Astrocyte of the spinal cord (primary cell): ENCODE measurements around the gene DSCAM.

Experiments used
- DNase-seq: peaks from one replicate; pipeline ENCODE4 v3.0.0; 2011; ENCODE audit warnings: low read depth, low spot score
- H3K4me3 ChIP-seq: 2 replicates; pipeline ENCODE4 v1.5.1; 2011; ENCODE audit warnings: low read depth, mild to moderate bottlenecking, low read length, moderate library complexity
- in situ Hi-C: cut with HindIII; loops from 2 replicates; pipeline ENCODE4 v1.10.0; 2017; ENCODE audit warnings: low sequenced_read_pairs
- TF ChIP-seq, protein P1 (sequence below): IDR thresholded peaks from 2 replicates; pipeline ENCODE4 v1.5.1; 2012; ENCODE audit warnings: low read depth, mild to moderate bottlenecking, low read length, inconsistent platforms

The DSCAM gene

DNA sequence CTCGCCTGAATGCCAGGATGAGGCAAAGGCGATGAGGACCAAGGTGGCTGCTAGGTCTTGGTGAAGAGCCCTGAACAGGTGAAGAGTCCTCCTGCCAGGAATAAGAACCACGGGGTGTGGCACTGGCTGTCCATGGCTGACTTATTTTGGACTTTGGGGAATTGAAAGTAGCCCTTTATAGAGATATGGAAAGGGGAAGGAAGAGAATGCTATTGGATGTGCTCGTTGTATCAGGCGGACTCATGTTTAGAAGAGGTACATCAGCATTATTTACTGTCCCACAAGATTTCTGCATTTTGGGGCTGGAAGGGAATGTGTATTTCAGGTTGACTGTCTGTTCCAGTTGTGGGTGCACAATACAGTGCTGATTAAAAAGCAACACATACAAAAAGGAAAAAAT, 465.8 kb downstream of the DSCAM start:
- no peak for DNase-seq
- TF ChIP-seq, protein P1, sequence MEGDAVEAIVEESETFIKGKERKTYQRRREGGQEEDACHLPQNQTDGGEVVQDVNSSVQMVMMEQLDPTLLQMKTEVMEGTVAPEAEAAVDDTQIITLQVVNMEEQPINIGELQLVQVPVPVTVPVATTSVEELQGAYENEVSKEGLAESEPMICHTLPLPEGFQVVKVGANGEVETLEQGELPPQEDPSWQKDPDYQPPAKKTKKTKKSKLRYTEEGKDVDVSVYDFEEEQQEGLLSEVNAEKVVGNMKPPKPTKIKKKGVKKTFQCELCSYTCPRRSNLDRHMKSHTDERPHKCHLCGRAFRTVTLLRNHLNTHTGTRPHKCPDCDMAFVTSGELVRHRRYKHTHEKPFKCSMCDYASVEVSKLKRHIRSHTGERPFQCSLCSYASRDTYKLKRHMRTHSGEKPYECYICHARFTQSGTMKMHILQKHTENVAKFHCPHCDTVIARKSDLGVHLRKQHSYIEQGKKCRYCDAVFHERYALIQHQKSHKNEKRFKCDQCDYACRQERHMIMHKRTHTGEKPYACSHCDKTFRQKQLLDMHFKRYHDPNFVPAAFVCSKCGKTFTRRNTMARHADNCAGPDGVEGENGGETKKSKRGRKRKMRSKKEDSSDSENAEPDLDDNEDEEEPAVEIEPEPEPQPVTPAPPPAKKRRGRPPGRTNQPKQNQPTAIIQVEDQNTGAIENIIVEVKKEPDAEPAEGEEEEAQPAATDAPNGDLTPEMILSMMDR = no peak
- no peak overlapping the region for H3K4me3 ChIP-seq
- in situ Hi-C loops = no loop called here

GRCh38 chr21:40379881-40380810, 466.8 kb downstream of the DSCAM start:
- in situ Hi-C loops = no loop called here
- H3K4me3 ChIP-seq = no peak overlapping the region
- TF ChIP-seq, protein P1 = no peak
- DNase-seq = no peak

DNA sequence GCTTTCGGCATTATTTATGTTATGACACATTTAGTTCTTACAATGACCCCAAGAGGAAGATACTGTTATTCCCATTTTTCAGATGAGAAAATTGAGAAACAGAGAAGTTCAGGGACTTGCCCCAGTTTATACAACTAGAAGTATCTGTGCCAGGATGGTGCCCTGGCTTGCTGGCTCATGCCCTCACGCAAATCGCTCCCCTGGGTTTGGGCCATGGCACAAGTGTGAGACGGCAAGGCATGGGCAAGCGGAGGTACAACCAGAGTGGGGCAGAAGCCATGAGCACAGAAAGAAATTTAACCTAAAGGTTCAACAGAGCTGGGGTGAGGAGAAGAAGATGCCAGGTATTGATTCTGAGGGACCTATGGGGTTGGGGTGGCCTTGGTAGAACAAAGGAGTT, 469.8 kb downstream of the DSCAM start:
- TF ChIP-seq, protein P1 = no peak
- in situ Hi-C loops = no loop called here
- no peak overlapping the region for H3K4me3 ChIP-seq
- DNase-seq = no peak

GRCh38 chr21:40373761-40374160, 473.2 kb downstream of the DSCAM start:
- H3K4me3 ChIP-seq = no peak overlapping the region
- TF ChIP-seq, protein P1 = no peak
- in situ Hi-C loops = no loop called here
- no peak for DNase-seq

DNA sequence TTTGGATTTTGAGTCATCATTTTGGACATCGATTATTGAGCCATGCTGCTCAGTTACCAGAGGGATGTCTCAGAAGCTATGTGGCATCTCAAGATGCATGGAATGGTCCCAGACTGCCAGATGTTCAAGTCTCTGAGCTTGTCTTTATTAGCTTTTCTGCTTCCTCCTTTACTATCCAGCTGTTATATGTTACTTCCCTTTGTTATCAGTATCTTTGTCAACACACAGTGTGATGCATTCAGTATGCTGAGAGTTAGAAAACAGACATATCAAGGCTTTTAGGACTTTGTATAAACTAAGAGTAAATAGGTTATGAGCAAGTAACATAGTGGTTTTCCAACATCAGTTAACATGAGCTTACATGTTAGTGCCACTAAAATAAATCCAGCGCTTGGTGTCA, 474.5 kb downstream of the DSCAM start:
- in situ Hi-C loops = no loop called here
- no peak overlapping the region for H3K4me3 ChIP-seq
- TF ChIP-seq, protein P1 = no peak
- no peak for DNase-seq

GRCh38 chr21:40371329-40371728, 475.6 kb downstream of the DSCAM start:
- H3K4me3 ChIP-seq = no peak overlapping the region
- TF ChIP-seq, protein P1 = no peak
- in situ Hi-C loops = no loop called here
- no peak for DNase-seq
